ENCODE data around the gene ELL2. TPM values are rescaled to one million over a fixed set of nuclear protein-coding genes. Genes with fewer than 3 reads are reported as not detected.

ELL2 gene
- total RNA-seq, 1 donor from 2014 or later, result 4.6 TPM

DNA sequence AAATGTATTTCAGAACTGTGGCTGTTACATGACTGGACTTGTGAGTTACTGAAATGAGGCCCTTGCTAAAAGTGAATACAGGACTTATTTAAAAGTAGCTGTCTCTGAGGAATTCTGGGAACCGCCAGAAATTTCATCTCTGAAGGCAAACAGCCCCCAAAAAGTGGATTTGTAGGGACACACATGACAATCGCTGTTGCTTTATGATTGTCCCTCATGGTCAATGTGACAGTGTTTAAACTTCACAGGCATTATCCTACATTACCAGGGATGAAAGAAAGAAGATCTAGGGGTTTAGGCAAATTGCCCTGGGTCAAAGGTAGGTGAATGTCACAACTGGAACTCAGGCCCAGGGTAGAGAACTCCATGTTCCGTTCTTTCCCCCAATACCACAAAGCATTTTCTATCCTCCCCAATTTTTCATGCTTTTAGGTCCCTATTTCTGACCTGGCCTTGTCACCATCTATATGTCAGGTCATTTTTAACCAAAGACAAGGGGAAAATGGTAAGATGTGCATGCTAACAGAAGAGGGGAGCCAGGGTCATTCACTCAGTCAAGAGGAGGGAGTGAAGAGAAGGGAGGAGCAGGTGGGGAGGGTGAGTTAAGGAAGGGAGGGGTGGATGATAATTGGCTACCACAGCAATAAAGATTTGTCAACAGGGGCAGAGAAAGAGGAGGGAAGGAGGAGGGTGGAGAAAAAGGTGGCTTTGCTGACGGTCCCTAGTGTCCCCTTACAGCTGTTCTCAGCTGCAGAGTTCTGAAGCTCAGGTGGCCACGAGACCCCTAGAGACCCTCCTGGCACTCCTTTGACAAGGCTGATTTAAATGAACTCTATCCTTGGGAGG is 81.3 kb downstream of the ELL2 start:
- Mint-ChIP-seq H3K4me3 (no peak overlapping the region), H3K27me3 (ENCODE audit: low read depth) (no peaks in the 10 kb centered on the region), H3K36me3 (ENCODE audit: low read depth) (no peaks in the 10 kb centered on the region), H3K4me1 (peaks cover 17% of the 10 kb centered on the region), H3K9me3 (peaks cover 3% of the 10 kb centered on the region), H3K27ac (ENCODE audit: unreplicated experiment) (no peak overlapping the region)
- no peak for DNase-seq (ENCODE audit: low read depth, low spot score)
- TF ChIP-seq CTCF (conservative IDR thresholded peaks at IDR 0.05), result no peak

DNA sequence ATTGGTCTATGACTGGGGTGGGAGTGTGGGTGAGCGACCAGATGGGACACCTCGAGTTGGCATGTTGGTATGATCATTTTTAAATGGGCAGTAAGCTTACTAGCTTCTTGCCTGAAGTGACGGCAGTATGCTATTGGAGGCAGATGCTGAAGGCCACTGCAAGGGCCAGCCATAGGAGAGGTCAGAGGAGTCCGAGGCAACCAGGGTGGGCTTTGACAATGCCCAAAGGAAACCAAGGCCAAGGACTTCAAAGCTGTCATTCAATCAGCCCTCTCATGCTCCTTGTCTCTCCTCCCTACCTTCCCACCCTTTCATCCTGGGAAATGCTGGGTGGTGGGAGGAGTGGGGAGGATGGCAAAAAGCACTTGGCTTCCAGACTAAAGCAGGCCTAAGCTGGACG is 82.0 kb downstream of the ELL2 start:
- DNase-seq (ENCODE audit: low read depth, low spot score), result no peak
- peaks cover 3% of the 10 kb centered on the region for H3K9me3 Mint-ChIP-seq
- no peaks in the 10 kb centered on the region for H3K27me3 Mint-ChIP-seq (ENCODE audit: low read depth)
- H3K36me3 Mint-ChIP-seq (ENCODE audit: low read depth), result no peaks in the 10 kb centered on the region
- no peak overlapping the region for H3K27ac Mint-ChIP-seq (ENCODE audit: unreplicated experiment)
- H3K4me3 Mint-ChIP-seq, result no peak overlapping the region
- TF ChIP-seq CTCF (conservative IDR thresholded peaks at IDR 0.05), result no peak
- H3K4me1 Mint-ChIP-seq, result peaks cover 17% of the 10 kb centered on the region

GRCh38 chr5:95878417-95879323 is 83.0 kb downstream of the ELL2 start:
- no peak overlapping the region for H3K27ac Mint-ChIP-seq (ENCODE audit: unreplicated experiment)
- peaks cover 17% of the 10 kb centered on the region for H3K4me1 Mint-ChIP-seq
- no peaks in the 10 kb centered on the region for H3K36me3 Mint-ChIP-seq (ENCODE audit: low read depth)
- no peak for DNase-seq (ENCODE audit: low read depth, low spot score)
- no peaks in the 10 kb centered on the region for H3K27me3 Mint-ChIP-seq (ENCODE audit: low read depth)
- no peak overlapping the region for H3K4me3 Mint-ChIP-seq
- TF ChIP-seq CTCF (conservative IDR thresholded peaks at IDR 0.05), result no peak
- H3K9me3 Mint-ChIP-seq, result peaks cover 3% of the 10 kb centered on the region

DNA sequence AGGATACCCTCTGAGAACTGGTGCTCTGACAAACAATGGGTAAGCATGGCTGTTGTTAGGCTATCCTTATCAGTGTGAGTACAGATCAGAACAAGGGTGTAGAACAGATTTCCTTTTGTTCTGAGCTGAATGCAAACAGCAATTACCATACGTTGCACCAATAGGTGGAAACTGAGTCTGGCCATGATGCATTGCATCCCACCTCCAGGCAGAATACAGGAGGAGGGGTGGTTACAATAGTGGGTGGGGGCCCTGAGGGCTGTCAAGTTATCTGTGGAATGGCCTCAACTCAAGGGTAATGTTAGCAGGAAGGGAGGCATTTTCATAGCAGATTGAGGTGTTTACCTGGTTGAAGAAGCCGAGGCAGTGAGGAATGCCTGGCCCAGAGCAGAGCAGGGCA is 84.9 kb downstream of the ELL2 start:
- Mint-ChIP-seq H3K4me3 (no peak overlapping the region), H3K9me3 (peaks cover 3% of the 10 kb centered on the region), H3K4me1 (peaks cover 17% of the 10 kb centered on the region), H3K36me3 (ENCODE audit: low read depth) (no peaks in the 10 kb centered on the region), H3K27me3 (ENCODE audit: low read depth) (no peaks in the 10 kb centered on the region), H3K27ac (ENCODE audit: unreplicated experiment) (no peak overlapping the region)
- no peak for TF ChIP-seq CTCF (conservative IDR thresholded peaks at IDR 0.05)
- DNase-seq (ENCODE audit: low read depth, low spot score), result no peak

DNA sequence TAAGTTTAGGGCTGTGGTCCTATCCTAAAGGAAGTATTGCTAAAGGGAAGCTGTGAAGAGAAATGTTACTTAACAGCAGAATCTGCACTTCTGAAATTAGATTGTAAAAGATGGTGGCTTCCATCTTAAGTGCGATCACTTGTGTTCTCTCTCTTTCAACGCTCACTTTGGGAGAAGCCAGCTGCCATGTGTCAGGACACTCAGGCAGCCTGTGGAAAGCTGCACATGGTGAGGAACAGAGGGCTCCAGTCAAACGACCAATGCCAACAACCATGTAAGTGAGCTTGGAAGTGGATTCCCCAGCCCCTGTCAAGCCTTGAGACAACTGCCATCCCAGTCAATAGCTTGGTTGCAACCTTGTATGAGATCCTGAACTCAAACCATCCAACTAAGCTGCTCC is 87.4 kb downstream of the ELL2 start:
- H3K36me3 Mint-ChIP-seq (ENCODE audit: low read depth), result no peaks in the 10 kb centered on the region
- TF ChIP-seq CTCF (conservative IDR thresholded peaks at IDR 0.05), result no peak
- no peaks in the 10 kb centered on the region for H3K27me3 Mint-ChIP-seq (ENCODE audit: low read depth)
- no peak for DNase-seq (ENCODE audit: low read depth, low spot score)
- peaks cover 23% of the 10 kb centered on the region for H3K4me1 Mint-ChIP-seq
- no peak overlapping the region for H3K4me3 Mint-ChIP-seq
- no peak overlapping the region for H3K27ac Mint-ChIP-seq (ENCODE audit: unreplicated experiment)
- H3K9me3 Mint-ChIP-seq, result peaks cover 3% of the 10 kb centered on the region

All from neural crest cell (in vitro differentiated cells).